OCI-M1 (cell line): ENCODE results near the gene DGKZ.

ENCODE experiments used
- DNase-seq: peaks from one replicate; lab custom pipeline; 2025; lab: John Stamatoyannopoulos, UW

The DGKZ gene

DNA sequence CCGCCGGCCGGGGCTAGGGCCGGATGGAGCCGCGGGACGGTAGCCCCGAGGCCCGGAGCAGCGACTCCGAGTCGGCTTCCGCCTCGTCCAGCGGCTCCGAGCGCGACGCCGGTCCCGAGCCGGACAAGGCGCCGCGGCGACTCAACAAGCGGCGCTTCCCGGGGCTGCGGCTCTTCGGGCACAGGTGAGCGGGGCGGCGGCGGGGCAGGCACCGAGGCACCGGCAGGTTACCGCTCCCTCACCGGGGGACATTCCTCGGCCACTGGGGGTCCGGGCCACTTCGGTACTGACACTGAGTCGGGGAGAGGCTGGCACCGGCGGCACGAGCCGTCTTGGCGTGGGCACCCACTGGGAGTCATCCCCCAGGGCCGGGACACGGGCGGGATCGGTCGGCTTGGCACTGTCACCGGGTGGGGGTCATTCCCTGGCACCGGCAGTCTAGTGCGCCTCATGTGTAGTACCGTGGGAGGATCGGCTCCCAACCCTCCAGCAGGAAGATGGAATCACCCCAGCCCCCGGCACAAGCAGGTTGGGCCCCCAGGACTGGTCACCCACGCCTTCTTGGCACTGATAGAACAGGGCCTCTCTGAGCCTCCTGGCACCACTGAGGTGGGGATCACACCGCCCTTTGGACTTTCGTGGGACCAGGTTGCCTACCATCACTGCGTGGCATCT, 511 bp downstream of the DGKZ start:
- DNase-seq = no peak

- DNase-seq = no peak
These were observed 1.5 kb downstream of the DGKZ start for GRCh38 chr11:46348566-46349401.

DNA sequence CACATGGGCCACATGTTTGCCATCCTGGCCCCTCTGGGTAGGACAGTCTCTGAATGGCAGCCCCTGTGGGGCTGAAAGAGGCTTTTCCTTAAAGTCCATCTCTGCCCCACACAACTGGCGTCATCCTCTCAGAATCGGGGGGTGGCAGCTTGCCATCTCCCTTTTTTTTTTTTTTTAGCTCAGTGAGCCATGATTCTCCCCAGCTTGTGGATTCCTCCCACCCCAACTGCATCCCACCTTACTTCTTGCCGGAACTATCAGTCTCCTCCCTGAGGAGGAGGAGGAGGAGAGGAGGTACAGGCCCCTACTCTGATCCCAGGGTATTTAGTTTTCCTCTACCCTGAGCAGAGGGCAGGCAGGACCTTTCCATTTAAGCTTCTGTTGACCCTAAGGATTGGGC, 3.4 kb downstream of the DGKZ start:
- DNase-seq = no peak

DNA sequence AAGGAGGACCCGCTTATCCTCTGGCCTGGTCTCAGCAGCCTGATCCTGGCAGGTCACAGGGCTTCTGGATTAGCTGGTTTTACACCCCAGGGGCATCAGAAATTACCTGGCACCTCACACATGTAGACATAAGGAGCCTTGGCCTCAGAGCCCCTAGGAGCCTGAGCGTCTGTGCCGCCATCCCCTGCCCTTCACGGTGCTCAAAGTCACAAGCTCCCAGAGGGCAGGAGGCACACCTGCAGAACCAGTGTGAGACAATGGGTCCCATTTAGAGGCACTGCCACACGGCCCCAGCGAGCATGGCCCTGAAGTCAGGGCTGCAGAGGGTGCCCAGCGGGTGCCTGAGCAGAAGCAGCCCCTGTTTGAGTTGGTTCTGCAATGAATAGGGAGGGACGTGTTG, 3.9 kb downstream of the DGKZ start:
- DNase-seq = no peak

- no peak for DNase-seq
These were observed 4.3 kb downstream of the DGKZ start for GRCh38 chr11:46351606-46352005.

GRCh38 chr11:46352063-46352841, 5.0 kb downstream of the DGKZ start:
- DNase-seq = peak; percentile 69

DNA sequence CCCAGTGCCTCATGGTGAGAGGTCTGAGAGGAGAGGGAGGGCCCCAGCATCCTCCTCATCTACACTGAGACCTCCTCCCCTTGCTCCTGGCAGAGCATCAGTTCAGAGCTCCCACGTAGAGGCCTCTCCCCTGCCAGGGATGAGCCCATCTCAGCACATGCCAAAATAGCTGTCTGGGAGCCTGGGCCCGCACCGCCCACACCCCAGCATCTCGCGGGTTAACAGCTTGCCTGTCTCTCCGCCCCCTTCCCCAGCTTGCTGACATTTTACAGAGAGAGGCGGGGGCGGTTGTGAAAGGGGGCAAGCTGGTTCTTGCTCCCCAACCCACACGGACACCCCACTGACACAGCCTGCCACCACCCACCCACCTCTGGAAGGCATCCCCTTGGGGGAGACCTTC, 6.4 kb downstream of the DGKZ start:
- DNase-seq = no peak

- peak; percentile 18 for DNase-seq
These were observed 9.7 kb downstream of the DGKZ start for GRCh38 chr11:46356924-46357482.

DNA sequence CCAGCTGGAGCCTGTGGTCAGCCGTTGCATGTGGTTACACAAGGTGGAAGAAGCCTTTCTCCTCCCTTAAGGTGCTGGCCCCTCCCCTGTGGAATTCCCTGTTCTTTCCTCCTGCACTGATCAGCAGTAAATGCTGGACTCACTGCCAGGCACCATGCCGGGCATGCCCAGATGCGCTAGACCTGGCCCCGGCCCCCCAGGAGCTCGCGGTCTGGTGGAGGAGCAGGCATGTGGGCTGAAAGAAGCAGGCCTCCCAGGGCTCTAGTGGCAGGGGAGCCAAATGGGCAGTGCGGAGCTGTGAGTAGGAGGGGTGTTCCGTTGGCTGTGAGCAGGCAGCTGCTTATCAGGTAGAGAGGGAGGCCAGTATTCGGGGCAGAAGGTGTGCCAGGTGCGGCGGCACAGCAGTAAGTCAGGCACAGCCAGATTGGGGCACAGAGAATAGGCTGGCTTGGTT, 10.2 kb downstream of the DGKZ start:
- DNase-seq = no peak

DNA sequence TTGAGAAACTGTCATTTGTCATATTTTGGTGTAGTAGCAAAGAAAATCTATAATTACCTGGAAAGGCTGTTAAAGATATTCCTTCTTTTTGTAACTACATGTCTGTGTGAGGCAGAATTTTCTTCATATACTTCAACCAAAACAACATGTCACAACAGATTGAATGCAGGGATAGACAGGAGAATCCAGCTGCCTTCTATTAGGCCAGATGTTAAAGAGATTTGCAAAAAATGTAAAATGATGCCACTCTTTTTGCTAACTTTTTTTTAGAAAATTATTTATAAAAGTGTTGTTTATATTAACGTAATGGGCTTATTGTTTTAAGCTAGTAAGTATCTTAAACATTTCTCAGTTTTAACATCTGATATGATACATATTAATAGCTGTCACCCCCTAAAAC, 12.7 kb downstream of the DGKZ start:
- no peak for DNase-seq

DNA sequence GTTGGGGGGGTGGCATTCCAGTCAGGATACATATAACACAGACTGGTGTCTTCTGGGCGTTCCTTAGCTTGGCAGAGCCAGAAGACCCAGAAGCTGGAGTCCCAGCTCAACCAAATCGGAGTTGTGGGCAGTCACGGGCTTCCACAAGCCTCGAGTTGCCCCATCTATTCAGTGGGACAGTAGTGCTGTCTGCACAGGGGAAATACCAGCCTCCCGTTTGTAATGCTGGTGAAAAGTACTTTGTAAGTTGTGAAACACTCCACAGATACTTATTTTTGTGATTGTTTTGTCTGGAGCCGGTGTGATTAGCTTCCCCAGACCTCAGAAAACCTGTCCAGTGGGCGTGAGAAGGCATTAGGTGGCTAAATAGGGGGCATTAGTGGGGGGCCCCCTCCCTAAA, 13.6 kb downstream of the DGKZ start:
- peak; percentile 56 for DNase-seq

DNA sequence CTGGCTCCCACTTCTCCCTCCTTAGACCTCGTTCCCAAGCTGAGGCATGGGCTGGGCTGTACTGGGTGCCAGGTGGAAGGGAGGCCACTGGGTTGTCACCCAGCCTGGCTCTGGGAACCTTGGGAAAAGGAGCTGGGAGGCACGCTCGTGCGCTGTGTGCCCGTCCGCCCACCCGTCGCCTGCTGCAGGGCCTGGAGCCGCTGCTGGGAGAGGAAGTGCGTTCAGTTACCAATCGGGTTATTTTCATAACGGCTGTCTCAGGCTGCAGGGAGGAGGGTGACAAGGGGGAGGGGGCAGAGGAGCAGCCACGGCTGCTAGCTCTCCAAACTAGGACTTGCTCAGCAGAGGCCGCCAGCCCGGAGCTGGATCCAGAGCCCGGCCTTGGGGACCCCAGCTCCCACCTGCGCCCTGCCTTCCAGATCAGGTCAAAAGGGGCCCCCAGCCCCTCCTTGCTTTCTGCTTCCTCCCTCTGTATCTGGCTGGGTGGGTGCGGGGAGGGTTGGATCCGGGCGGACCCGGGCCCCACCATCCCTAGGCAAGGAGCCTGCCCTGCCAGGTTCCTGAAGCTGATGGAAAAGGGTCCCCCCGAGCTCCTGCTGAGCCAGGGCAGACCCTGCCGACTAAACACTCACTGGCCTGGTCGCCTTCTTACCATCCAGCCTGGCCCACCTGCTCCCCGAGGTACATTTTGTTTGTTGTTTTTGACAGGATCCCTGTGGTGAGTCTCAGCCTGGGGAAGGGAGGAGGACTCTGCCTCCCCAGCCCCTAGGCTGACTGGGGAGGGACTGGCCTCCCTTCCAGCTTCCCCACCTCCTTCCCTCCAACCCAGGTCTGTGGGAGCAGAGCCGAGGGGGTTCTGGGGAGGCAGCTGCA, 14.3 kb downstream of the DGKZ start:
- peak; percentile 91 for DNase-seq

GRCh38 chr11:46362156-46363030, 15.1 kb downstream of the DGKZ start:
- DNase-seq = no peak

GRCh38 chr11:46363031-46363407, 15.8 kb downstream of the DGKZ start:
- no peak for DNase-seq

- no peak for DNase-seq
These were observed 16.3 kb downstream of the DGKZ start for GRCh38 chr11:46363455-46364005.

- DNase-seq = no peak
These were observed 16.8 kb downstream of the DGKZ start for GRCh38 chr11:46364056-46364455.

DNA sequence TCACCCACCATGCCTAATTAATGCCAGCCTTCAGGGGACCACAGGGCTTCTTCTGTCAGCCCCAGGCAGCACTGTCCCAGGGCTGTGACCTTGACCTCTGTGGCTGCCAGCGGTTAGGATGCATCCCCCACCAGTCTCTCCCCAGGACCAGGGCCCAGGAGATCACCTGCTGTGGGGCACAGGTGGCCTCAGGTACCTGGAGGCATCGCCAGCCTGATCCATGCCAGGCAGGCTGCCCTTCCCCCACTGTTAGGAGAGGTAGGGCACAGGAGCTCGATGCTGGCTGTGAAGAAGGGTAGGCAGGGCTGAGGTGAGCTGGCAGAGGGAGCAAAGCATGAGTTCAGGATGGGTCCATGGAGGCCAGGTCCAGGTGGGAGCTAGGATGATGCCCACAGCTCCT, 17.5 kb downstream of the DGKZ start:
- no peak for DNase-seq

- DNase-seq = no peak
These were observed 19.0 kb downstream of the DGKZ start for GRCh38 chr11:46366260-46366659.

- DNase-seq = no peak
These were observed 19.4 kb downstream of the DGKZ start for GRCh38 chr11:46366661-46367161.
